RPMI7951 (cell line): ENCODE measurements around the gene NPLOC4. TPM values are rescaled to one million over a fixed set of nuclear protein-coding genes. Genes with fewer than 3 reads are reported as not detected.
"Not testable (repeated sequence)": the region's sequence is repeated elsewhere in the genome, so short reads cannot be mapped to it uniquely, and the experiment has no call there.

ENCODE experiments used
- DNase-seq: peaks from one replicate; pipeline ENCODE4 v3.0.0-alpha.2; 2012; ENCODE audit warnings: low read depth
- total RNA-seq: library from RNA; depleted of rRNA; stranded (reverse); fragments of >200 nt; shearing (Covaris generic); gene quantifications from 2 replicates; pipeline ENCODE4 v1.2.3, GENCODE V29; 2014

Gene NPLOC4
- total RNA-seq, 1 experiment from 2014 or later, result 26.9 TPM

GRCh38 chr17:81635973-81636504 is 873 bp downstream of the NPLOC4 start:
- peak; percentile 60 for DNase-seq

GRCh38 chr17:81635431-81635830 is 1.5 kb downstream of the NPLOC4 start:
- DNase-seq, result no peak

- DNase-seq, result no peak
These were observed 5.4 kb downstream of the NPLOC4 start for GRCh38 chr17:81631482-81631881.

GRCh38 chr17:81630274-81630673 is 6.6 kb downstream of the NPLOC4 start:
- DNase-seq, result no peak

DNA sequence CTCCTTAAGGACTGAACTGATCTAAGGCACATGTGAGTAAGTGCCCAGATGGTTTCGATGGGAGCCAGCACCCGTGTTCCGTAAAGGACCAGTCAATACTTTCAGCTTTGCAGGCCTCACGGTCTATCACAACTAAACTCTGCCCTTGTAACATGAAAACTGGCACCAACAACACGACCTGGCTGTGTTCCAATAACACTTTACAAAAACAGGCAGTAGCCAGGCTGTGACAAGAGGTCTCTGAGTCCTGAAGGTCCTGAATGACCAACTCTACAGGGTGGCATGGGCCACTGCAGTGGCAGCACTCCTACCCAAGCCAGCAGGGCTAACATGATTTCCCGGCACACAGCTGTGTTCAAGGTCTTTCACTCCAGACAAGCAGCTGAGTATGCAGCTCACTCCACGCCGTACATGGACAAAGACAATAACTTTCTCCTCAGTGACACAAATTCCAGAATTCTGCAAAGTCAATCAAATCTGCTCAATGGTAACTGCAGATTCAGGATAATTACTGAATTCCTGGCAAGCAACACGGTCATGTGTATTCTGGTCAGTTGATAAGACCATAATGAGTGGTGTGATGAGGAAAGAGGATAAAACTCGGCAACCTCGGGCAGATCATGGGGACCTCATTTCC is 15.3 kb downstream of the NPLOC4 start:
- DNase-seq, result no peak

- not testable (repeated sequence) for DNase-seq
These were observed 18.6 kb downstream of the NPLOC4 start for GRCh38 chr17:81618307-81618706.

DNA sequence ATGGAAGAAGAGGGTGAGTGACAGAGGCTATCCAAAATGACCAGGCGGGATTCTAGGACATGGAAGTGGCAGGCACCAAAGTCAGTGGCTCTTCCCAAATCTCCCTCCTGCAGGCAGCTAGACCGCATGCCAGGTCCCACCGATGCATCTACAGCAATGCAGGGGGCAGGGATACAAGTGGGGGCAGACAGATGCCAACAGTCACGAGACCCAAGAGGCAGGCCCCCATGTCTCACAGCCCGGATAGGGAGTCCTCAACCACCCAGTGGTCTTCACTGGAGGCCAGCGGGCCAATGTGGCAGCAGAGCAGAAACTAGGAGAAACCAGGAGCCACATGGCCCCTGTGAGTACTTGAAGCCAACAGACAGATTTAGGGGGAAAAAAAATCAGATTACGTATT is 20.0 kb downstream of the NPLOC4 start:
- no peak for DNase-seq

DNA sequence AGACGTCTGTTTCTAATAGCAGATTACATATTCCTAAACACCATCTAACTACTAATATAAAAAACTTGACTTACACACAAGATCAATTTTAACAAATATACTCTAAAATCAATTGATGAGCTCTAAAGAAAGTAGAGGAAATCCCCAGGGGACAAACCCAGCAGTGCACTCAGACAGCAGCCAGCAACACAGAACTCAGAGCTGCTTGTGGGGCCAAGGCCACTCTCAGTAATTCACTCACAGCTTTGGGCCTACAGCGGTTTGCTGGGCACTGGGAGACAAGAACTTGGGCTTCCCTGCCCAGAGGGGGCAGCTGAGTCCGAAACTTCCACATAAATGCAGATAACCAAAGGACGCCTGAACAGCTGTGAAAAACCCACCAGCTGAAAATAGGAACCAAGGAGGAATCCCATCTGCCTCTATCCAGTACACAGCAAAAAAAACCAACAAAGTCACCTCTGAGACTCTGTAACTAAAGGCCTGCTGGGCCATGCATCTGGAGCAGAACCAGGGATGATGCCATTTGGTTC is 21.4 kb downstream of the NPLOC4 start:
- no peak for DNase-seq

GRCh38 chr17:81612172-81612970 is 24.5 kb downstream of the NPLOC4 start:
- DNase-seq, result no peak

GRCh38 chr17:81609541-81610311 is 27.2 kb downstream of the NPLOC4 start:
- no peak for DNase-seq

DNA sequence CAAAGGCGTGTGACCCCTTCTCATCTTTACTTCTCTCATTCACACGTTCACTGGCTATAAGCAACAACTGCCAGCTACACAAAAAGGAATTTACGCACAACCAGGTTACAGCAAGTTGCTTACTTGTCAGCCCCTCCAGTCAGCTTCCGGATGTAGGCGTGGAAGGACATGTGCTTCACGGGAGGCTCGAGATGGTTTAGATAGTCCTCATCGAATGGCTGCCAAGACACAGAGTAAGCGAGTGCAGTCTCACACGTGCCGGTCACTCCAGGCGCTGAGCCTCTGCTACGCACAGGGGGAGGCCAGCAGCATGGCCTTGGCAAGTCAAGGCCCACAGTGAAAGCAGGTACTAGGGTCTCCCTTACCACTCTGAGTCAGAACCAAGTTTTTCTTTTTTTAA is 28.3 kb downstream of the NPLOC4 start:
- no peak for DNase-seq

GRCh38 chr17:81608082-81608481 is 28.8 kb downstream of the NPLOC4 start:
- DNase-seq, result no peak

- DNase-seq, result no peak
These were observed 29.5 kb downstream of the NPLOC4 start for GRCh38 chr17:81607431-81607830.

GRCh38 chr17:81603846-81604610 is 32.9 kb downstream of the NPLOC4 start:
- no peak for DNase-seq

DNA sequence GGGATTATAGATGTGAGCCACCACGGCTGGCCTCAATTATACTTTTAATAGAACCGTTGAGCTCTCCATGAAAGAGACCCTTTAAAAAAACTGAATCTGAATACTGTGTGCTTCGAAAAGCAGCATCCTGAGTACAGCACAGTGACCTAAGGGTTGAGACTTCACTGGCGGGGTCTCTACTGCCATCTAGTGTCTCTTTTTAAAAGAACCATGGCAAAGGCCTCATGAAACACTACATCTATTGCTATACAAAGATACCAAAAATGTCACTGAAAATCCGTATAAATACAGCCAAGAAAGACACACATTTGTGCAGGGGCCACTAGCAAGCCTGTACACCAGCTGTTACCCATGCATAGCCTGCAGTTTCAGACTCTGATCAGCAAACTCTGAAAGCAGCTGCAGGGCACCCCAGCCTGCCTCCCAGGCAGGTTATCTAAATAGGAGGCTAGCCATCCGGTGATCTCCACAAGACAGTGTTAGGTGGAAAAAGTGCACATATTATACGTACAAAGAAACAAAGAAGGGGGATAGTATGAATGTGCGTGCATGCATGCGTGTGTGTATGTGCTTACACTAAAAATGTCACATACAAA is 35.3 kb downstream of the NPLOC4 start:
- peak; percentile 65 for DNase-seq

DNA sequence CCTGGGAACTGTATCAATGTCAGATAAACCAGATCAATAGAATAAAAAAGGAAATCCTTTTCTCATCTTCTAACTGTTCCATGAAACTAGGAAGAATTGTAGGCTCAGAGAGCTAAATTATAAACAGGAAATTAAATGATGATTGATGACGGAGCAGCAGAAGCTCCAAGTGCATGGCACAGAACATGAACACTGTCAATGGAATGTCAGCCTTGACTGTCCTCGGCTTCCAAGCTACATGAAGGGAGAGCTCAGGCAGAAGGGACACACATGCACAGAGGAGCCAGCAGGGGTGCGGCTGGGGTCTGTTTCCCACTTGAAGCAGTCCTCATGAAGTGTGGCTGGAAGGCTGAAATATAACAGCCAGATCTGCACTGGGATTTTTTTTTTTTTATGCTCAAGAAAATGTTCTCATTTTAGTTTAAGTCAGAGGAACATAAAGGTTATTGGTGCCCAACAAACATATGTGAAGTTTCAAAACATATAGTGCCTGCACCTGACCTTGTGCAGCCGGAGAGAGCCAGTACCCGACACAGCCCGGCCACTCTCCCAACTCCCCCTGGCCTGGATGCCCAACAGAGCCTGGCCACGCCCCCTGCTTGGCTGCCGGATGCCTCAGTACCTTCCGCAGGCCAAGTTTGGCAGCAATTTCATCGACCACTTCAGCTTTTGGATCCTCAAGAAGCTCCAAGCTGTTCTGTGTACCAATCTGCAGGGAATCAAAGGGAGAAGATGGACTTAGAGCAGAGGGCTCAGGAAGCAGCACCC is 37.0 kb downstream of the NPLOC4 start:
- no peak for DNase-seq

GRCh38 chr17:81593105-81593871 is 43.6 kb downstream of the NPLOC4 start:
- no peak for DNase-seq

DNA sequence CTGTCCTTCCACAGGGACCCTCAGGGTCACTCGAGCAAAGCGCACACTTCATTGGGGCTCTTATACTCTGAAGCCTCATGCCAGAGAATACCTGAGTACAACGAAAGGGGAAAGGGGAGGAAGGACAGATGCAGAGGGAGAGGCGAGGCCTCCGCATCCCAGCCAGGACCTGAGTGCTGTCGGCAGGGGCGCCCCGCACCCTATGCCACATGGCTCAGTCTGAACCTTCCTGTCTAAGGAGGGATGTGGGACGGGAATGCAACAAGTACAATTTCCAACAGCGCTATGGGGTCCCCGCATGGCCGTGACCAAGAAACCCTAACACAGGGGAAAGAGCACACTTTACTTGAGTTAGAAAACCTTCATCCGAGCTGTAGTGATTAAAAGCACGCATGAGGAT is 44.9 kb downstream of the NPLOC4 start:
- DNase-seq, result no peak

DNA sequence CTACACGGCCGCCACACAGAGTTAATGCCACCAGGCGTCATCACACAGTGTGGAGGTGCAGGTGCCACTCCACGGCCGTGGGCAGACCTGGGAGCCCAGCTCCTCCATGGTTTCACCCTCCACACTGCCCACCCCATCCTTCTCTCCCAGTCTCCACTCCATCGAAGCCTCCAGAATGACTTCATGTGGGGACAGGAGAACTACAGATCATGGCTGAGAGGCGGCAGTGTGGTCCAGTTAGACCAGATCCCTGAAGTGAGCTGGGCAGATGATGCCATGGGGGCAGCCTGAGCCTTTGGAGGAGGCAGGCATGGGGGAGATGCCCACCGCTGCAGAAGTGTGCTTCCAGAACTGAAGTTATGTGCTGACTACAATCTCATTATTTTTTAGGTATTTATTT is 46.8 kb downstream of the NPLOC4 start:
- DNase-seq, result no peak
